ENCODE measurements around the gene SNRPB. TPM values are rescaled to one million over a fixed set of nuclear protein-coding genes. Genes with fewer than 3 reads are reported as not detected.

SNRPB gene
- total and polyA plus RNA-seq, 10 of the 15 experiments (the other 5 are each of a cell fraction or from before 2014, with no cell fraction given): 15.0 to 593 (median 366) TPM

DNA sequence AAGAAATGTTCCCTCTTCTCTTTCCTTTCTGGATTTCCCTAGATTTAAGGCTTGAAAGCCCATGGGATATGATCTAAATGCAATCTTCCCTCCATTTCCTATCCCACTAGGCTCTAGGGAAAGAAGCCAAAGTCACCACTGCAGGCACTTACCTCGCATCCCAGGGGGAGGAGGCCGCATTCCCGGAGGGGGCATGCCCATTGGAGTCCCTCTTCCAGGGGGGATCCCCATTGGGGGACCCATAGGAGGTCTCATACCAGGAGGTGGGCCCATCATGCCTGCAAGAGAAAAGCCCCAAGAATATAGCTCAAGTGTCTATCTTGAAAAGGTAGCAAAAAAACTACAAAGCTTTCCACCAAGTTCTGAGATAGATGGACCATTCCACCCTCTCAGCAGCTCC is 8.1 kb downstream of the SNRPB start:
- WGBS (ENCODE audit: insufficient coverage, insufficient replicate concordance, low lambda C conversion rate, missing lambda C conversion rate): 100% methylated on average over 3 of the region's 3 CpGs
- Histone ChIP-seq H3K36me3 (ENCODE audit: control insufficient read depth in 2 of 2, insufficient read depth in 2 of 2, low read length in 1 of 2) (peaks cover 24 to 80% of the 10 kb centered on the region in 2 experiments), H3K4me2 (ENCODE audit: control insufficient read depth, insufficient read depth) (no peak overlapping the region), H3K4me1 (ENCODE audit: control insufficient read depth, insufficient read depth, low read length) (no peaks in the 10 kb centered on the region), H3K4me3 (no peak overlapping the region), H3K9me3 (replicated peaks; ENCODE audit: control insufficient read depth, insufficient read depth, low read length) (no peaks in the 10 kb centered on the region), H3K9ac (ENCODE audit: control insufficient read depth, insufficient read depth, low read length) (no peak overlapping the region), H3K27me3 (replicated peaks in 1 of 2; ENCODE audit: control insufficient read depth in 2 of 2, insufficient read depth in 2 of 2, low read length in 1 of 2) (no peaks in the 10 kb centered on the region), H4K20me1 (ENCODE audit: control insufficient read depth, insufficient read depth) (peaks cover 7% of the 10 kb centered on the region; the same call in 1 of the 2 replicates), H2AFZ (ENCODE audit: control insufficient read depth, low read depth, low read length) (no peak overlapping the region), H3K79me2 (ENCODE audit: control insufficient read depth, insufficient read depth, low read length) (peaks cover 25% of the 10 kb centered on the region), H3K27ac (ENCODE audit: control insufficient read depth, insufficient read depth) (no peak overlapping the region)
- RAD21 ChIA-PET (ENCODE audit: unreplicated experiment): no interaction called here
- no TSS peak for BruUV-seq (replicated peaks)
- CTCF ChIA-PET: interaction anchor here (0.8 to 1.2 kb wide), 2 partner anchors 10 to 57 kb away, joined by 3 to 4 read pairs; no protein-coding TSS in a partner anchor
- POLR2A ChIA-PET: interaction anchor here (1.1 kb wide), 1 partner anchor 10 kb away, joined by 4 read pairs; no protein-coding TSS in a partner anchor
- DNase-seq (ENCODE audit: low read depth, low spot score) (no peak), ATAC-seq (no peak), FAIRE-seq (no peak)
- TF ChIP-seq POLR2A (IDR thresholded peaks at IDR 0.05; ENCODE audit: low read depth, low read length) (peak; percentile 34; the same call in 1 of the 2 replicates), CBX5 (IDR thresholded peaks at IDR 0.05; ENCODE audit: low read depth) (no peak), SUZ12 (IDR thresholded peaks at IDR 0.05; ENCODE audit: unreplicated experiment) (no peak), CHD4 (IDR thresholded peaks at IDR 0.05) (no peak)
- intact Hi-C loops (cut with micrococcal nuclease; ENCODE audit: unreplicated experiment) (no loop called here), in situ Hi-C loops (cut with MboI) (no loop called here)
- SMC1A ChIA-PET (ENCODE audit: uncharacterized antibody, unreplicated experiment): no interaction called here

DNA sequence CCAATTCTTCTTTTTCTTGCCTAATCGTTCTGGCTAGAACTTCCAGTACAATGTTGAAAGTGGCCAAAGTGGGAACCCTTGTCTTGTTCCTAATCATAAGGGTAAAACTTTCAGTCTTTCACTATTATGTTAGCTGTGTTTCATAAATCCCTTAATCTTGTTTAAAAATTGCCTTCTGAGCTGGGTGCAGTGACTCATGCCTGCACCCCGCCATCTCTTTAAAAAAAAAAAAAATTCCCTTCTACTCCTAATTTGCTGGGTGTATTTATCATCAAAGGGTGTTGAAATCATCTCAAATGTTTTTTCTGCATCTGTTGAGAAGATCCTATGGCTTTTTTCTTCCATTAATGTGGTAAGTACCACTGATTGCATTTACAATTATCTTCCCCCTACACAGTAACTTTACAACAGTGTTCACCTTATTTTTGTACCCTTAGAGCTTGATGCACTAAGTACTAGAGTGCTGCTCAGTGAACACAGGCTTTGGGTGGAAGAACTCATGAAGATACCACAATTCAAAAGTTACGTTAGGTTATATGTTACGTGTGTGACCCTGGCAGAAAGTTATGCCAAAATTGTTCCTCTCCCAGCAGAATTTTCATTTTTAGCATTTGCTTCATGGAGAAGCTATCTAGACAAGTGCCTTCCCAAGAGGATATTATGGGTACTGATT is 9.7 kb downstream of the SNRPB start:
- Histone ChIP-seq H3K9ac (ENCODE audit: control insufficient read depth, insufficient read depth, low read length) (no peak overlapping the region), H3K27me3 (replicated peaks in 1 of 2; ENCODE audit: control insufficient read depth in 2 of 2, insufficient read depth in 2 of 2, low read length in 1 of 2) (no peaks in the 10 kb centered on the region), H3K27ac (ENCODE audit: control insufficient read depth, insufficient read depth) (no peak overlapping the region), H4K20me1 (ENCODE audit: control insufficient read depth, insufficient read depth) (no peaks in the 10 kb centered on the region), H3K9me3 (replicated peaks; ENCODE audit: control insufficient read depth, insufficient read depth, low read length) (no peaks in the 10 kb centered on the region), H3K4me3 (no peak overlapping the region), H3K36me3 (ENCODE audit: control insufficient read depth in 2 of 2, insufficient read depth in 2 of 2, low read length in 1 of 2) (peaks cover 22 to 67% of the 10 kb centered on the region in 2 experiments), H3K4me1 (ENCODE audit: control insufficient read depth, insufficient read depth, low read length) (no peaks in the 10 kb centered on the region), H3K4me2 (ENCODE audit: control insufficient read depth, insufficient read depth) (no peak overlapping the region), H3K79me2 (ENCODE audit: control insufficient read depth, insufficient read depth, low read length) (peaks cover 10% of the 10 kb centered on the region), H2AFZ (ENCODE audit: control insufficient read depth, low read depth, low read length) (no peak overlapping the region)
- ChIA-PET POLR2A (interaction anchor here (1.6 kb wide), 1 partner anchor 10 kb away, joined by 7 read pairs; the partner anchor contains the start of gene SNRPB), CTCF (interaction anchor here (1.0 to 1.3 kb wide), 3 partner anchors 9 to 253 kb away, joined by 3 to 6 read pairs (median 4); partner anchors contain the start of gene SNRPB), RAD21 (ENCODE audit: unreplicated experiment) (no interaction called here), SMC1A (ENCODE audit: uncharacterized antibody, unreplicated experiment) (interaction anchor here (1.0 to 1.4 kb wide), 2 partner anchors 10 to 47 kb away, joined by 3 read pairs; partner anchors contain the start of gene SNRPB)
- no peak for DNase-seq (ENCODE audit: low read depth, low spot score)
- in situ Hi-C loops (cut with MboI): no loop called here
- intact Hi-C loops (cut with micrococcal nuclease; ENCODE audit: unreplicated experiment): no loop called here
- FAIRE-seq: no peak
- no peak for ATAC-seq
- 98% methylated on average over 4 of the region's 4 CpGs for WGBS (ENCODE audit: insufficient coverage, insufficient replicate concordance, low lambda C conversion rate, missing lambda C conversion rate)
- no TSS peak for BruUV-seq (replicated peaks)
- TF ChIP-seq ZBED1 (IDR thresholded peaks at IDR 0.05; ENCODE audit: borderline replicate concordance): no peak
- no peak for TF ChIP-seq EP300 (IDR thresholded peaks at IDR 0.05; ENCODE audit: borderline replicate concordance in 1 of 2, control insufficient read depth in 1 of 2, low read depth in 2 of 2, low read length in 2 of 2)
- TF ChIP-seq POLR2A (IDR thresholded peaks at IDR 0.05; ENCODE audit: low read depth, low read length): 0 out of 2 replicates have a peak, but pooled peaks have one; percentile 5
- TF ChIP-seq POLR2AphosphoS2 (IDR thresholded peaks at IDR 0.05; ENCODE audit: low read depth, low read length): no peak
- TF ChIP-seq NRF1 (conservative IDR thresholded peaks at IDR 0.05; ENCODE audit: low read depth, low read length): no peak
- TF ChIP-seq, protein P1, sequence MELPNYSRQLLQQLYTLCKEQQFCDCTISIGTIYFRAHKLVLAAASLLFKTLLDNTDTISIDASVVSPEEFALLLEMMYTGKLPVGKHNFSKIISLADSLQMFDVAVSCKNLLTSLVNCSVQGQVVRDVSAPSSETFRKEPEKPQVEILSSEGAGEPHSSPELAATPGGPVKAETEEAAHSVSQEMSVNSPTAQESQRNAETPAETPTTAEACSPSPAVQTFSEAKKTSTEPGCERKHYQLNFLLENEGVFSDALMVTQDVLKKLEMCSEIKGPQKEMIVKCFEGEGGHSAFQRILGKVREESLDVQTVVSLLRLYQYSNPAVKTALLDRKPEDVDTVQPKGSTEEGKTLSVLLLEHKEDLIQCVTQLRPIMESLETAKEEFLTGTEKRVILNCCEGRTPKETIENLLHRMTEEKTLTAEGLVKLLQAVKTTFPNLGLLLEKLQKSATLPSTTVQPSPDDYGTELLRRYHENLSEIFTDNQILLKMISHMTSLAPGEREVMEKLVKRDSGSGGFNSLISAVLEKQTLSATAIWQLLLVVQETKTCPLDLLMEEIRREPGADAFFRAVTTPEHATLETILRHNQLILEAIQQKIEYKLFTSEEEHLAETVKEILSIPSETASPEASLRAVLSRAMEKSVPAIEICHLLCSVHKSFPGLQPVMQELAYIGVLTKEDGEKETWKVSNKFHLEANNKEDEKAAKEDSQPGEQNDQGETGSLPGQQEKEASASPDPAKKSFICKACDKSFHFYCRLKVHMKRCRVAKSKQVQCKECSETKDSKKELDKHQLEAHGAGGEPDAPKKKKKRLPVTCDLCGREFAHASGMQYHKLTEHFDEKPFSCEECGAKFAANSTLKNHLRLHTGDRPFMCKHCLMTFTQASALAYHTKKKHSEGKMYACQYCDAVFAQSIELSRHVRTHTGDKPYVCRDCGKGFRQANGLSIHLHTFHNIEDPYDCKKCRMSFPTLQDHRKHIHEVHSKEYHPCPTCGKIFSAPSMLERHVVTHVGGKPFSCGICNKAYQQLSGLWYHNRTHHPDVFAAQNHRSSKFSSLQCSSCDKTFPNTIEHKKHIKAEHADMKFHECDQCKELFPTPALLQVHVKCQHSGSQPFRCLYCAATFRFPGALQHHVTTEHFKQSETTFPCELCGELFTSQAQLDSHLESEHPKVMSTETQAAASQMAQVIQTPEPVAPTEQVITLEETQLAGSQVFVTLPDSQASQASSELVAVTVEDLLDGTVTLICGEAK (IDR thresholded peaks at IDR 0.05; ENCODE audit: borderline replicate concordance): no peak
- TF ChIP-seq ZZZ3 (IDR thresholded peaks at IDR 0.05; ENCODE audit: control insufficient read depth, insufficient read length, low read depth): no peak
- TF ChIP-seq JUND (IDR thresholded peaks at IDR 0.05; ENCODE audit: low read depth, low read length): no peak
